Measurements from ENCODE around the gene S100PBP. TPM values are rescaled to one million over a fixed set of nuclear protein-coding genes. Genes with fewer than 3 reads are reported as not detected.

S100PBP gene
- total RNA-seq, 4 donors from 2014 or later = 25.4 to 46.9 (median 29.8) TPM

DNA sequence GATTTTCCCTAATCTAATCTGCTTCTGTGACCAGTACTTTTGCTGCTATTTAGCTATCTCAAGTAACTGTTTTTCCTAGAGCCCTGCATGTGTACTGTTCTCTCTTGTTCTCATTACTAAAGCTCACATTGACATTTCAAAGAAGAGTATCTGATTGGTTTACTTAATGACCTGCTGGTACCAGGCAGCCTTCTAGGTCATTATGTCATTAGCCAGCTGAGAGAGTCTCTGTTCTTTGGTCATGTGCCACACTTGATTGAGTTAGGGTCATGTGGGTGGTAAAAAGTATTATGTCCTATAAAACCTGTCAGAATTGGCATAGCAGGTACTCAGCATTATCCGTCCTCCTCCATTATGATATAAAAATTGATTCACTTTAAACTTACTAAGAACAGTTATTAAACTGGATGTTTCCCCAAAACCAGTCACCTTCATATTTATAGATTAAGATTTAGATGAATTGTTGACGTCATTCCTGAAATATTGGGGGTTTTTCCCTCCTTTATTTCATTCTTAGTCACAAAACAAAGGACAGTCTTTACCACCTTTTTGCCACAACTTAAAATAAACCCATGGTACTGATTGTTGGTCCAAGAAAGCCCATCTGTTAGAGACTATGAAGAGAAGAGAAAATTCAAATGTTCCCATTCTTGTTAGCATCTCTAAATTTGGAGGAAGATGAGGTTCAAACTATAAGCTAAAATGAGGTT lies 31.1 kb downstream of the S100PBP start:
- Histone ChIP-seq H3K9me3 (no peaks in the 10 kb centered on the region), H3K27me3 (no peaks in the 10 kb centered on the region), H3K36me3 (peaks cover 0 to 69% of the 10 kb centered on the region in 2 donors), H3K4me3 (no peak overlapping the region), H3K4me1 (no peaks in the 10 kb centered on the region), H3K27ac (no peak overlapping the region)
- no peak for ATAC-seq
- 42 to 50% methylated on average over 2 of the region's 2 CpGs for WGBS, 2 donors (ENCODE audit: low coverage in 1 of 2)
- TF ChIP-seq POLR2AphosphoS5 (IDR thresholded peaks at IDR 0.05) = no peak
- TF ChIP-seq, protein P1, sequence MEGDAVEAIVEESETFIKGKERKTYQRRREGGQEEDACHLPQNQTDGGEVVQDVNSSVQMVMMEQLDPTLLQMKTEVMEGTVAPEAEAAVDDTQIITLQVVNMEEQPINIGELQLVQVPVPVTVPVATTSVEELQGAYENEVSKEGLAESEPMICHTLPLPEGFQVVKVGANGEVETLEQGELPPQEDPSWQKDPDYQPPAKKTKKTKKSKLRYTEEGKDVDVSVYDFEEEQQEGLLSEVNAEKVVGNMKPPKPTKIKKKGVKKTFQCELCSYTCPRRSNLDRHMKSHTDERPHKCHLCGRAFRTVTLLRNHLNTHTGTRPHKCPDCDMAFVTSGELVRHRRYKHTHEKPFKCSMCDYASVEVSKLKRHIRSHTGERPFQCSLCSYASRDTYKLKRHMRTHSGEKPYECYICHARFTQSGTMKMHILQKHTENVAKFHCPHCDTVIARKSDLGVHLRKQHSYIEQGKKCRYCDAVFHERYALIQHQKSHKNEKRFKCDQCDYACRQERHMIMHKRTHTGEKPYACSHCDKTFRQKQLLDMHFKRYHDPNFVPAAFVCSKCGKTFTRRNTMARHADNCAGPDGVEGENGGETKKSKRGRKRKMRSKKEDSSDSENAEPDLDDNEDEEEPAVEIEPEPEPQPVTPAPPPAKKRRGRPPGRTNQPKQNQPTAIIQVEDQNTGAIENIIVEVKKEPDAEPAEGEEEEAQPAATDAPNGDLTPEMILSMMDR (IDR thresholded peaks at IDR 0.05) = no peak
- no peak for TF ChIP-seq EP300 (IDR thresholded peaks at IDR 0.05)
- no peak for TF ChIP-seq POLR2A (IDR thresholded peaks at IDR 0.05)

DNA sequence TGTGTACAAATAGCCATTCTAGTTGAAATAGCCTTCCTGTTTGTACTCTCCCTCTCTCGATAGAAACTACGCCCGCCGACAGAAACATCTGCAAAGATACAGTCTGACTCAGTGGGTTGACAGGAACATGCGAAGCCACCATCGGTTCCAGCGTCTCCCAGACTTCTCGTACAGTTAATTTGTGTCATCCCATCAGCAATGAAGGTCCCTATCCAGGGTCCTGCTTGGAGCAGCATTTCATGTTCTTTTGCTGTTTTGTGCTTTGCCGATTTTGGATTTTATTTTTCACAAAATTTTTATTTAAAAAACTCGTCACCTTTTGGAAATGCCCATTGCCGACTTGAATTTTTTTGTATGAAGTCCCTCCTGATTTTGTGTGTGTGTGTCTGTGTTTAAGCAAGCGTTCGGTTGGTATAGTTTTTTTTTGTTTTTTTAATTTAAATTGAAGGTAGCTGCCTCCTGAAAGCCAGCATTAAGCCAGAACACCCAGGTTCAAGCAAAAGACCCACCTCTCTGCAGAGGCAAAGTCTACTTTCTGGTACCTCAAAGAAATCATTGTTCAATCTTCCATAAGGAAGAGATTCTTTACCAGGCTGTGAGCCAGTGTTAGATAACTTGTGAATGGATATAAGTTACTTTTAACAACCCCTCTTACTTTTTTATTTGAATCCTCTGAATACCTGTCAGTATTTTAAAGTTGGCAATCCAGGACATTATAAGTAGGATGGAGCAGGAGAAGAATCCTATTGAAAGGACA lies 38.6 kb downstream of the S100PBP start:
- TF ChIP-seq, protein P1 (IDR thresholded peaks at IDR 0.05) = no peak
- TF ChIP-seq EP300 (IDR thresholded peaks at IDR 0.05) (no peak), POLR2A (IDR thresholded peaks at IDR 0.05) (no peak)
- ATAC-seq = no peak
- 88 to 96% methylated on average over 12 to 13 of the region's 13 CpGs for WGBS, 2 donors (ENCODE audit: low coverage in 1 of 2)
- H3K36me3 ChIP-seq = peaks cover 0 to 75% of the 10 kb centered on the region in 2 donors
- no peak overlapping the region for H3K27ac ChIP-seq
- H3K27me3 ChIP-seq = no peaks in the 10 kb centered on the region
- no peak overlapping the region for H3K4me3 ChIP-seq
- H3K4me1 ChIP-seq = peaks cover 0 to 3% (median 0%) of the 10 kb centered on the region in 3 donors
- H3K9me3 ChIP-seq = no peaks in the 10 kb centered on the region

DNA sequence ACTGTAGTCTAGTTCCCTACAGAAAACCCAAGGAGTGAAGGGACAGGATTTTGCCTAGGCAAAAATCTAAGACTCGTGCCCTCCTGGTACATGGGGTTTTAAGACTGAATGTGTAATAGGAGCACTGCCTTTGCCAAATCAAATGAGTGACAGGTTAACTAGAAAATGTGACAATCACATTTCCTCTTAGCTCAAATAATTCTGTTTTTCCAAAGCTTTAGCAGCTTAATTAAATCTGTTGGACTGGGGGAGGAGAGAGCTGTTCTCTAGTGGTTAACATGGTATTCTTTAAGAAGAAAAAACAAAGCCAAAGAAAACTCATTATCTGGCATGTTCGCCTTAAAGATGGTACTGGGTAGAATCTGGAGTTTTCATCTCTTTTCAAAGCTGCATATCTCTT lies 40.7 kb downstream of the S100PBP start:
- ATAC-seq = no peak
- Histone ChIP-seq H3K4me3 (no peak overlapping the region), H3K36me3 (peaks cover 0 to 76% of the 10 kb centered on the region in 2 donors)

DNA sequence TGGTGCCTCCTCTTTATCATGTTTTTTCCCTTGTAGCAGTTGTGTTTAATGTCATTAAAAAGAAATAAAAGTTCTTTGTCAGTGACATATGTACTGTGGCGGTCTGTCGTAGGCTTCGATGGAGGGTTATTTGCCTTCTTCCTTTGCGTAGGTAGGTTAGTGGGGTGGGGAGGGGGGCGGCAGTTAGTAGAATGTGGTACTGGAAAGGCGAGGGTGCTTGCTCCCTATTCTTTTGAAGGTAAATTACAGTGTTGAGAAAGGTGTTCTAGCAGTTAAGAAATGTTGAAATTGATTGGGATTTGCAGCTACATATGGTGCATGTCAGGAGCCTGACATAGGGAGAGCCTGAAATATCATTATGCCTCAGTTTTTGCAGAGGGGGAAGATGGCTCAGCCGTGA lies 41.3 kb downstream of the S100PBP start:
- TF ChIP-seq EP300 (IDR thresholded peaks at IDR 0.05) = no peak
- TF ChIP-seq POLR2AphosphoS5 (IDR thresholded peaks at IDR 0.05) = no peak
- no peak for TF ChIP-seq POLR2A (IDR thresholded peaks at IDR 0.05)
- TF ChIP-seq, protein P1 (IDR thresholded peaks at IDR 0.05) = no peak
- Histone ChIP-seq H3K36me3 (peaks cover 0 to 76% of the 10 kb centered on the region in 2 donors), H3K27me3 (no peaks in the 10 kb centered on the region), H3K9me3 (no peaks in the 10 kb centered on the region), H3K4me1 (peaks cover 4 to 29% (median 10%) of the 10 kb centered on the region in 3 donors), H3K4me3 (no peak overlapping the region), H3K27ac (no peak overlapping the region)
- ATAC-seq = no peak
- WGBS, 2 donors (ENCODE audit: low coverage in 1 of 2) = 76 to 93% methylated on average over 5 to 7 of the region's 7 CpGs

More for the DNA sequence above, 40.7 kb downstream of the S100PBP start:
- H3K9me3 ChIP-seq = no peaks in the 10 kb centered on the region
- no peaks in the 10 kb centered on the region for H3K27me3 ChIP-seq
- peaks cover 4 to 22% (median 10%) of the 10 kb centered on the region in 3 donors for H3K4me1 ChIP-seq
- TF ChIP-seq EP300 (IDR thresholded peaks at IDR 0.05) (no peak), POLR2AphosphoS5 (IDR thresholded peaks at IDR 0.05) (no peak), POLR2A (IDR thresholded peaks at IDR 0.05) (no peak)
- TF ChIP-seq, protein P1 (IDR thresholded peaks at IDR 0.05) = no peak
- 94 to 96% methylated on average over 2 of the region's 2 CpGs for WGBS, 2 donors (ENCODE audit: low coverage in 1 of 2)
- H3K27ac ChIP-seq = no peak overlapping the region
